HEK293T (cell line): ENCODE data around the gene ARHGAP42.

Source experiments
- ARNT ChIP-seq: fragments of 450-650 bp; IDR thresholded peaks from 2 replicates; pipeline ENCODE4 v1.6.1; 2017; ENCODE audit warnings: mild to moderate bottlenecking
- BHLHE40 ChIP-seq: fragments of 450-650 bp; IDR thresholded peaks from 2 replicates; pipeline ENCODE4 v1.6.1; 2016; ENCODE audit warnings: mild to moderate bottlenecking, moderate library complexity, borderline replicate concordance
- ELF4 ChIP-seq: fragments of 450-650 bp; IDR thresholded peaks from 2 replicates; pipeline ENCODE4 v1.6.1; 2017; ENCODE audit warnings: antibody characterized with exemption
- FOXA1 ChIP-seq: fragments of 450-650 bp; IDR thresholded peaks from 2 replicates; pipeline ENCODE4 v1.6.1; 2016; ENCODE audit warnings: mild to moderate bottlenecking
- FOXM1 ChIP-seq: fragments of 450-650 bp; IDR thresholded peaks from 2 replicates; pipeline ENCODE4 v1.6.1; 2017; ENCODE audit warnings: mild to moderate bottlenecking, borderline replicate concordance
- SP1 ChIP-seq: fragments of 450-650 bp; IDR thresholded peaks from 2 replicates; pipeline ENCODE4 v1.6.1; 2017
- ZNF384 ChIP-seq: fragments of 450-650 bp; IDR thresholded peaks from 2 replicates; pipeline ENCODE4 v1.6.1; 2016

DNA sequence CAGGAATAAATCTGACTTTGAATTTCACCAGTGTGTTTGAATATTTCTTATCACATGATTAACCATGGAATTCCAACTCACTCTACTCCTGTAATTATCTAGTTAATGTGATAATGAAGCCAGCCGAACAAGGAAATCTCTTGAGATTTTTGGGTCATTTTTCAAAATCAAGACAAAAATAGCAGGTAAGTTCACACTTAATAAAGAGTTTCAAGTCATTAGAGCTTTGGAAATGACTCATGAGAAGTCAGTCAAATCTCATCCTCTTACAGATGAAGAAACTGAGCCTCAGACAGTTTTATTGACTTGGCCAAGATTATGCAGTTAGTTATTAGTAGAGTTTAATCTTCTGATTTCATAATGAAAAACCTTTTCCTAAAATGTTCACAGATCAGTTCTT lies 148.8 kb downstream of the ARHGAP42 start:
- TF ChIP-seq BHLHE40 (no peak), ZNF384 (no peak), ELF4 (no peak), ARNT (no peak), FOXM1 (no peak), SP1 (no peak), FOXA1 (no peak)
